Stimulated activated CD4-positive, alpha-beta T cell treated with anti-CD3 and anti-CD28 coated beads, TNF-alpha, amount 100 ng/mL, for 24 hours (primary cell): ENCODE measurements around the gene TGFBR3.

Source experiments
- DNase-seq, 3 experiments: peaks; one replicate each; pipeline ENCODE4 v3.0.0-alpha.2; 2020; ENCODE audit warnings: low read depth in 3 of 3

Gene TGFBR3

GRCh38 chr1:91635763-91636162 lies 250.2 kb downstream of the TGFBR3 start:
- DNase-seq = no peak

GRCh38 chr1:91633438-91633837 lies 252.5 kb downstream of the TGFBR3 start:
- DNase-seq = no peak

- no peak for DNase-seq
Measured at GRCh38 chr1:91631718-91632330, 254.1 kb downstream of the TGFBR3 start.

GRCh38 chr1:91630803-91631202 lies 255.1 kb downstream of the TGFBR3 start:
- DNase-seq = no peak
